Fibroblast of lung (primary cell): ENCODE data around the gene PTPRE. TPM values are rescaled to one million over a fixed set of nuclear protein-coding genes. Genes with fewer than 3 reads are reported as not detected.

ENCODE experiments used
- DNase-seq, 2 donors: peaks; one replicate each; pipeline versions ENCODE4 v3.0.0 to v3.0.0-alpha.2; 2010; ENCODE audit warnings: low read depth in 2 of 2
- H2AFZ ChIP-seq: 2 replicates; pipeline ENCODE4 v1.5.1; 2012; ENCODE audit warnings: low read length, control low read depth, inconsistent platforms
- H3K27ac ChIP-seq: 2 replicates; pipeline ENCODE4 v1.5.1; 2011; ENCODE audit warnings: low read length, control low read depth; ENCODE audit not compliant: insufficient read depth
- H3K27me3 ChIP-seq: 2 replicates; pipeline ENCODE4 v1.5.1; 2011; ENCODE audit warnings: mild to moderate bottlenecking, low read length; ENCODE audit not compliant: control insufficient read depth, insufficient read depth
- H3K36me3 ChIP-seq: 2 replicates; pipeline ENCODE4 v1.5.1; 2011; ENCODE audit warnings: low read length; ENCODE audit not compliant: control insufficient read depth, insufficient read depth
- H3K4me1 ChIP-seq: 2 replicates; pipeline ENCODE4 v1.5.1; 2011; ENCODE audit warnings: low read length; ENCODE audit not compliant: control insufficient read depth, insufficient read depth; ENCODE audit errors: extremely low read depth
- H3K4me2 ChIP-seq: 2 replicates; pipeline ENCODE4 v1.5.1; 2011; ENCODE audit warnings: low read length, control low read depth; ENCODE audit not compliant: insufficient read depth; ENCODE audit errors: extremely low read depth
- H3K4me3 ChIP-seq, 4 experiments: fragments of 200-600 bp in 1 of 4; sonication (generic) in 1 of 4; replicated peaks in 1 of 4; 2 replicates each; pipeline ENCODE4 v1.5.1; 2011 to 2016; ENCODE audit warnings: low read length in 4 of 4, low read depth in 3 of 4, mild to moderate bottlenecking in 3 of 4, control low read depth in 2 of 4, inconsistent platforms in 1 of 4, mixed read lengths in 1 of 4; ENCODE audit not compliant: insufficient read depth in 1 of 4; ENCODE audit errors: control extremely low read depth in 1 of 4
- H3K79me2 ChIP-seq: 2 replicates; pipeline ENCODE4 v1.5.1; 2012; ENCODE audit warnings: mild to moderate bottlenecking, low read length, inconsistent platforms; ENCODE audit not compliant: control insufficient read depth, insufficient read depth
- H3K9ac ChIP-seq: 2 replicates; pipeline ENCODE4 v1.5.1; 2011; ENCODE audit warnings: mild to moderate bottlenecking, low read length, control low read depth; ENCODE audit not compliant: insufficient read depth
- H3K9me3 ChIP-seq: 2 replicates; pipeline ENCODE4 v1.5.1; 2012; ENCODE audit warnings: low read depth, low read length; ENCODE audit not compliant: control insufficient read depth, insufficient read depth
- H4K20me1 ChIP-seq: 2 replicates; pipeline ENCODE4 v1.5.1; 2011; ENCODE audit warnings: low read length; ENCODE audit not compliant: control insufficient read depth, insufficient read depth; ENCODE audit errors: extremely low read depth
- EZH2 ChIP-seq: IDR thresholded peaks from 2 replicates; pipeline ENCODE4 v1.5.1; 2012; ENCODE audit warnings: low read length, control low read depth, mild to moderate bottlenecking; ENCODE audit errors: missing control alignments
- polyA plus RNA-seq, 2 donors: library from polyadenylated mRNA; depleted of rRNA in 1 of 2; stranded (reverse) in 1 of 2; unstranded in 1 of 2; fragments of >200 nt; gene quantifications; 2 replicates each; pipeline ENCODE4 v1.2.1, GENCODE V29; 2011 to 2012; ENCODE audit warnings: missing spikeins in 1 of 2
- total RNA-seq: library from RNA; depleted of rRNA; stranded (reverse); fragments of >200 nt; gene quantifications from 2 replicates; pipeline ENCODE4 v1.2.1, GENCODE V29; 2014
- TF ChIP-seq, protein P1 (sequence below), 2 donors: IDR thresholded peaks in 1 of 2; conservative IDR thresholded peaks in 1 of 2; 1 replicate in 1 of 2; 2 replicates in 1 of 2; pipeline ENCODE4 v1.5.1; 2011 to 2012; ENCODE audit warnings: low read length in 2 of 2, control low read depth in 1 of 2, inconsistent platforms in 1 of 2, low read depth in 1 of 2, mild to moderate bottlenecking in 1 of 2

Gene PTPRE
- total and polyA plus RNA-seq, 2 donors (not counting 1 experiment from before 2014, with no cell fraction given) = 0.75 to 1.8 TPM

DNA sequence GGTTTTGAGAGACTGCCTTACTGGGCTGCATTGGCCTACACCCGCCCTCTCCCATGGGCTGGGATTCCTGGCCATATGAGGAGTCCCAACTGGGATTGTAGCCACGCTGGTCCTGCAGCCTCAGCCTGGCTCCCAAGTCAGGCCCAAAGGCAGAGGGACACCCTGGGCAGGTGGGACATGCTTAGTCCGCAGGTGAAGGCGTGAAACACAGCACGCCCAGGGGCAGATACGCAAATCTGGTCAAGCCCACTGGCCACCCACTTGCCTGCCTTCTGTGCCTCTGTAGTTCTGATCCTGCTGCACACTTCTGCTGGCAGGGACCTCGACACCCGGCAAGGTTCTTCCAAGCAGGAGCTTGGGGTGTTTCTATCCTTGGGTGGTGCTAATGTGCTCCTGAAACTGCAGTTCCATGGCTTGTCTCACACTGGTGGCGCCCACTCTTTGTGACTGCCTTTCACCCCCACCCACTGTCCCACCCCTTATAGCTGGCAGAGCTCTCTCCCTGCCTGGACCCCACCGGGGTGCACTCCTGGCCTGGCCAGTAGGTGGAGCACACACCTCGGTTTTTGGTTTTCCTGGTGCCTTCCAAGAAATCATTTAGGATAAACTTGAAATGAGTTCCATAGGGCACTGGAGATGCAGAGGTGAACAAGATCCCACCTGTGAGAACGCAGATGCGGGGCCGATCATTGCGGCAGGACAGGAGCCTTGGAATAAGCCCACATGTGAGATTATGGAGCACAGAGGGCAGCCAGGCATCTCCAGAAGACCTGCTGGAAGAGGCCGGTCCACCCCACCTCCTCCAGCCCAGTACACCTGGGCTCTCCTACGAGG, 171.4 kb downstream of the PTPRE start:
- Histone ChIP-seq H3K4me1 (no peaks in the 10 kb centered on the region), H3K4me2 (no peak overlapping the region), H2AFZ (no peak overlapping the region), H3K27me3 (no peaks in the 10 kb centered on the region), H3K9me3 (no peaks in the 10 kb centered on the region), H3K79me2 (no peaks in the 10 kb centered on the region), H3K9ac (no peak overlapping the region), H3K4me3 (no peak overlapping the region), H3K27ac (no peak overlapping the region), H4K20me1 (no peaks in the 10 kb centered on the region), H3K36me3 (no peaks in the 10 kb centered on the region)
- TF ChIP-seq, protein P1, sequence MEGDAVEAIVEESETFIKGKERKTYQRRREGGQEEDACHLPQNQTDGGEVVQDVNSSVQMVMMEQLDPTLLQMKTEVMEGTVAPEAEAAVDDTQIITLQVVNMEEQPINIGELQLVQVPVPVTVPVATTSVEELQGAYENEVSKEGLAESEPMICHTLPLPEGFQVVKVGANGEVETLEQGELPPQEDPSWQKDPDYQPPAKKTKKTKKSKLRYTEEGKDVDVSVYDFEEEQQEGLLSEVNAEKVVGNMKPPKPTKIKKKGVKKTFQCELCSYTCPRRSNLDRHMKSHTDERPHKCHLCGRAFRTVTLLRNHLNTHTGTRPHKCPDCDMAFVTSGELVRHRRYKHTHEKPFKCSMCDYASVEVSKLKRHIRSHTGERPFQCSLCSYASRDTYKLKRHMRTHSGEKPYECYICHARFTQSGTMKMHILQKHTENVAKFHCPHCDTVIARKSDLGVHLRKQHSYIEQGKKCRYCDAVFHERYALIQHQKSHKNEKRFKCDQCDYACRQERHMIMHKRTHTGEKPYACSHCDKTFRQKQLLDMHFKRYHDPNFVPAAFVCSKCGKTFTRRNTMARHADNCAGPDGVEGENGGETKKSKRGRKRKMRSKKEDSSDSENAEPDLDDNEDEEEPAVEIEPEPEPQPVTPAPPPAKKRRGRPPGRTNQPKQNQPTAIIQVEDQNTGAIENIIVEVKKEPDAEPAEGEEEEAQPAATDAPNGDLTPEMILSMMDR (conservative IDR thresholded peaks at IDR 0.05 in 1 of 2, IDR thresholded peaks at IDR 0.05 in 1 of 2; ENCODE audit: low read depth in 1 of 2, low read length in 2 of 2) = peak; percentile 76 to 79
- no peak for TF ChIP-seq EZH2
- peak; percentile 13 to 51 for DNase-seq

DNA sequence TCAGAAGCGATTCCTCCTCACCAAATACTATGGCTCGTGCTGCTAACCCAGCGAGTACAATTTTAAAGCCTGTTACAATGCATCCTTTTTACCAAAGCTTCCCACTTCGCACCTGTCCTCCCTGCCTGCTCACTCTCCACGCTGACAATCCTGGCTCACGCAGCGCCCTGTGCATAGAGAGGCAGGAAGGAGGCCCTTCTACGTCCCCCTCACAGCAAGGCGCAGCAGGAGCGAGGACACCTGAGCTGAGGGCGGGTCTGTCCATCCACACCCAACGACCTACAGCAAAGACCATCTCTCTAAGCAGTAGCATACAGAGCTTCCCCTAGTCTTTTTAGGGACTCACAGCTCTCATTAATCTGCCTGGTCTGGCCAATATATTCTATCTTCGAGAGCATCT, 173.3 kb downstream of the PTPRE start:
- H2AFZ ChIP-seq = no peak overlapping the region
- no peak overlapping the region for H3K4me2 ChIP-seq
- no peaks in the 10 kb centered on the region for H3K36me3 ChIP-seq
- no peaks in the 10 kb centered on the region for H3K4me1 ChIP-seq
- no peak for TF ChIP-seq EZH2
- TF ChIP-seq, protein P1 (conservative IDR thresholded peaks at IDR 0.05 in 1 of 2, IDR thresholded peaks at IDR 0.05 in 1 of 2; ENCODE audit: low read depth in 1 of 2, low read length in 2 of 2) = no peak
- no peak overlapping the region for H3K27ac ChIP-seq
- no peak for DNase-seq
- no peak overlapping the region for H3K9ac ChIP-seq
- H3K79me2 ChIP-seq = no peaks in the 10 kb centered on the region
- no peak overlapping the region for H3K4me3 ChIP-seq
- H3K27me3 ChIP-seq = no peaks in the 10 kb centered on the region
- H3K9me3 ChIP-seq = no peaks in the 10 kb centered on the region
- no peaks in the 10 kb centered on the region for H4K20me1 ChIP-seq

DNA sequence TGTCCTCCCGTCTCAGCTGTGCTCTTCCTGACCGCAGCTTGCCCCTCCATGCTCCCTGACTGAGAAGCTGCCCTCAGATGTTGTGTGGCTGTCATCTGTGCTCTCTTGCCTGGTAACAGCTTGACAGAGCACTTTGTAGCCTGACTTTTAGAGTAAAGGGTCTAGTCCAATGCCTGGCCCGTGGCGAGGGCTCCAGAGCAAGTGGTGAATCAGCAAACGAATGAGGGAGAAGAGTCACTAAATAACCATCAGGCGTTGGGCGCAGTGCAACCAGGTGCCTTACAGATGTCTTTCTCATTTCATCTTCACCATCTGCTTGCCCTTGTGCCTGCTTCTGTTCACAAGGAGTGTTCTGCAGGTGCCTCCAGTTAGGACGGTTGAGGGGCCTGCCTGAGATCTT, 173.7 kb downstream of the PTPRE start:
- no peaks in the 10 kb centered on the region for H3K9me3 ChIP-seq
- H3K4me1 ChIP-seq = no peaks in the 10 kb centered on the region
- no peak for TF ChIP-seq EZH2
- TF ChIP-seq, protein P1 (conservative IDR thresholded peaks at IDR 0.05 in 1 of 2, IDR thresholded peaks at IDR 0.05 in 1 of 2; ENCODE audit: low read depth in 1 of 2, low read length in 2 of 2) = no peak
- DNase-seq = no peak
- no peak overlapping the region for H3K27ac ChIP-seq
- H3K36me3 ChIP-seq = no peaks in the 10 kb centered on the region
- no peaks in the 10 kb centered on the region for H4K20me1 ChIP-seq
- H3K27me3 ChIP-seq = no peaks in the 10 kb centered on the region
- no peak overlapping the region for H3K9ac ChIP-seq
- H3K4me2 ChIP-seq = no peak overlapping the region
- no peak overlapping the region for H3K4me3 ChIP-seq
- H2AFZ ChIP-seq = no peak overlapping the region
- no peaks in the 10 kb centered on the region for H3K79me2 ChIP-seq
